Activated T-cell treated with anti-CD3 and anti-CD28 coated beads for 1 hour (primary cell): ENCODE results near the gene MUC5B.

ENCODE experiments used
- DNase-seq: peaks from one replicate; pipeline ENCODE4 v3.0.0-alpha.2; 2020; ENCODE audit warnings: low read depth

MUC5B gene

GRCh38 chr11:1221848-1222311 lies 986 bp upstream of the MUC5B start:
- DNase-seq: no peak

GRCh38 chr11:1223346-1224110 lies 662 bp downstream of the MUC5B start:
- DNase-seq: no peak

- no peak for DNase-seq
Measured at GRCh38 chr11:1224111-1224490, 1.2 kb downstream of the MUC5B start.

- no peak for DNase-seq
Measured at GRCh38 chr11:1224491-1225385, 1.9 kb downstream of the MUC5B start.

GRCh38 chr11:1225386-1226225 lies 2.7 kb downstream of the MUC5B start:
- DNase-seq: no peak

- DNase-seq: no peak
Measured at GRCh38 chr11:1226226-1226985, 3.5 kb downstream of the MUC5B start.

- DNase-seq: no peak
Measured at GRCh38 chr11:1226986-1227550, 4.2 kb downstream of the MUC5B start.

GRCh38 chr11:1227551-1228100 lies 4.8 kb downstream of the MUC5B start:
- no peak for DNase-seq

- DNase-seq: no peak
Measured at GRCh38 chr11:1228101-1228821, 5.4 kb downstream of the MUC5B start.

- no peak for DNase-seq
Measured at GRCh38 chr11:1228921-1229451, 6.1 kb downstream of the MUC5B start.

GRCh38 chr11:1229471-1230120 lies 6.7 kb downstream of the MUC5B start:
- no peak for DNase-seq

- DNase-seq: no peak
Measured at GRCh38 chr11:1230121-1230455, 7.2 kb downstream of the MUC5B start.

GRCh38 chr11:1230456-1231395 lies 7.9 kb downstream of the MUC5B start:
- DNase-seq: no peak

GRCh38 chr11:1231396-1232020 lies 8.6 kb downstream of the MUC5B start:
- DNase-seq: no peak

GRCh38 chr11:1232021-1232882 lies 9.4 kb downstream of the MUC5B start:
- no peak for DNase-seq

- DNase-seq: no peak
Measured at GRCh38 chr11:1232883-1233321, 10.0 kb downstream of the MUC5B start.
